HG02943 (cell line): Measurements from ENCODE around the gene ZFAND3.

ENCODE experiments used
- ATAC-seq: cut with Tn5 transposase; IDR thresholded peaks from one replicate; pipeline ENCODE4 v1.9.1; 2021; ENCODE audit warnings: mild to moderate bottlenecking, low read depth, moderate library complexity; ENCODE audit not compliant: unreplicated experiment

ZFAND3 gene

DNA sequence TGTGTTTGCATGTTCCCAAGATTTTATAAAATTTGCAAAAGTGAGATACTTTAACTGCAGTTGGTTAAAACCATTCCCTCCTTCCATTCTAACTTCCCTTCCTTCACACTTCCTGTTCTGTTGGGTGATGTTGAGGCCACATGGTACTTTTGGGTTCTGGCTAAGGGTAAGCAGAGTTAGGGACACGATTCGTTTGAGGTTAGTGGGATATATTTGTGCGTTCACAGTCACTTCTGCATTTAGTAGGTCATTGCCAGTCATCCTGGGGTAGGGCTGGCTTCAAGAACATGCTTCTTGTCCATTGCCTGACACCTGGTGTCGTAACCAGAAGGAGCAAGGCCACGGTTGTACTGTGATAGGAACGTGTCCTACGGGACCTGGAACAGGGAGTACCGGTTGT, 340.1 kb downstream of the ZFAND3 start:
- no peak for ATAC-seq

DNA sequence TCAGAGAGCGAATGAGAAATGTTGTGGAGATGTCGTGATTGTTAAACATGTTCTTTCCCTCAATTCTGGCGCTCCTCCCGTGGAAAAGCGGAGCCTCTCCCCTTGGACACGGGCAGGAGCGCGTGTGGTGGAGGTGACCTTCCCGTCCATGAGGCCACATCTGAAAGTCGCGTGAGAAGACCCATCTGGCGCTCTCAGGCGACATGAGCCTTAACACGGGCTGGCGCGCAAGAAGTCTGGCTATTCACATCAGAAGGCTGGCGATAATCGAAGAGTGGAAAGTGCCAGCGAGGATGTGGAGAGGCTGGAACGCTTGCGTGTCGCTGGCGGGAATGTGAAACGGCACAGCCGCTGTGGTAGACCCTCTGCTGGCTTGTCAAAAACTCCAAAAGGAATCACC, 341.3 kb downstream of the ZFAND3 start:
- ATAC-seq: no peak

DNA sequence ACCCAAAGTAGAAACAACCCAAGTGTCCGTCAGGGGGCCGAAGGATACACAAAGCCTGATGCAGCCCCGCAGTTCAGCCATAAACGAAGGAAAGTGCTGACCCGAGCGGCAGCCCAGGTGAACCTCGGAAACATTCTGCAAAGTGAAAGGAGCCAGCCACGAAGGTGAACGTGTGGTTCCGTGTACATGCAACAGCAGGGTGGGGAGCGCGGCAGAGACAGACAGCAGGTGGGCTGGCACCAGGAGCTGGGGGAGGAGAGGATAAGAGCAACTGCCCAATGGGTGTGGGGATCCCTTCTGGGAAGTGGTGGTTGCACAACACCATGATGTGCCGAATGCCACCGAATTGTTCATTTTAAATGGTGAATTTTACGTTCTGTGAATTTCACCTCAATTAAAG, 341.8 kb downstream of the ZFAND3 start:
- no peak for ATAC-seq

DNA sequence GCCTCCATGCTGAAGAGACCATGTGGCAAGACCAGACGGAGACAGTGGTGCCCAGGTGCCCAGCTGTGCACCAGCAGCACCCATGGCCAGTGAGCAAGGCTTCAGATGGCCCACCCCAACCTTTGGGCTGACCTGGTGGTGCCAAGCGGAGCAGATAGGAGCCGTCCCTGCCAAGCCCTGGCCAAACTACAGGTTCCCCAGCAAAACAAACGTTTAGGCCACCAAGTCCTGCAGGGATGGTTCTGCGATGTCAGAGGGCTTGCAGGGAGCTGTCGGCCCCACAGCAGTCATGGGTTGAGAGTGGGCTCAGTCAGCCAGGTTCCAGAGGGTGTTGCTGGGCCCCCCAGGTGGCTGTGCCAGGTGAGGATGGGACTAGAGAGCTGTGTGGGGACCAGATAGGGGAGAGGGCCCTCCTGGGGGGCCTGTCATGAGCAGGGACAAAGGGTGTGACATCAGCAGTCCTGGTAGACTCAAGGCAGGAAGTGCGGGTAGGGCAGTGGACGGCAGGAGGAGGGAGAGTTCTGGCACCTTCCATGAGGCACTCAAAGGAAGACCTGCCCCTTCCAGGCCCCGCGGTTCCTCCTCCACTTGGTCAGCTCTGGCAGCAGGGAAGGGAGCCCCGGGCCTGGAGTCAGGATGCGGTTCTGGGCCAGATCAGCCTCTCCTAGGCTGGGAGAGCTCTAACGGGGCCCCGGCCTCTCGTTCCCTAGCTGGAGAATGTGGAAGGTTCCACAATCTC, 342.4 kb downstream of the ZFAND3 start:
- ATAC-seq: no peak

DNA sequence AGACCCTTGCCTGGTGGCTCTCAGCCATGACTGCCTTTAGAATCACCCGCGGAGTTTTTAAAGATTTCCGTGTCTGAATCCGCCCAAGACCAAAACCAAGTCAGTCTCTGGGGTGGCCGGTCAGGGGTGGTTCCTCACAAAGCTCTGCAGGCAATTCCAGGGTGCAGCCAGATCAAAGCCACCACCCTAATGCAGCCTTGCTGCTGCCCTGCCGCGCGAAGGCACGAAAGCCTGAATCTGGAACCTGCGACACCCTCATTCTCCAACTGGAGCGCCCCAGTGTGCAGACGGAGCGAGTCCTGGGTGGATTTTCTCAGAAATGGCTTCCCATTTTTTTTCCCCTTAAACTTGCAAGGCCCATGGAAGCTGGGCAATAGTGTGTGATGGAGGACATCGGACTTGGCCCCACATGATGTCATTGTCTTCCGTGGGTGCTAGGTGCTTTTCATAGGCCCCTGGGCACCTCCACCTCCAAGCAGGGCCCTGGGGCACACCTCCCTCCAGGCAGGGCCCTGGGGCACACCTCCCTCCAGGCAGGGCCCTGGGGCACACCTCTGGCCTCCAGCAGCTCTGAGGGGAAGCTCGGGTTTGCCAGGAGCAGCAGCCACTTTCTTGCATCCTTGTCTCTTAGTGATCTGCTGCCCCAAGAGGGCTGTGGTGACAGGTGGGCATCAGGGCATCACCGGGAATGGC, 343.1 kb downstream of the ZFAND3 start:
- ATAC-seq: no peak

DNA sequence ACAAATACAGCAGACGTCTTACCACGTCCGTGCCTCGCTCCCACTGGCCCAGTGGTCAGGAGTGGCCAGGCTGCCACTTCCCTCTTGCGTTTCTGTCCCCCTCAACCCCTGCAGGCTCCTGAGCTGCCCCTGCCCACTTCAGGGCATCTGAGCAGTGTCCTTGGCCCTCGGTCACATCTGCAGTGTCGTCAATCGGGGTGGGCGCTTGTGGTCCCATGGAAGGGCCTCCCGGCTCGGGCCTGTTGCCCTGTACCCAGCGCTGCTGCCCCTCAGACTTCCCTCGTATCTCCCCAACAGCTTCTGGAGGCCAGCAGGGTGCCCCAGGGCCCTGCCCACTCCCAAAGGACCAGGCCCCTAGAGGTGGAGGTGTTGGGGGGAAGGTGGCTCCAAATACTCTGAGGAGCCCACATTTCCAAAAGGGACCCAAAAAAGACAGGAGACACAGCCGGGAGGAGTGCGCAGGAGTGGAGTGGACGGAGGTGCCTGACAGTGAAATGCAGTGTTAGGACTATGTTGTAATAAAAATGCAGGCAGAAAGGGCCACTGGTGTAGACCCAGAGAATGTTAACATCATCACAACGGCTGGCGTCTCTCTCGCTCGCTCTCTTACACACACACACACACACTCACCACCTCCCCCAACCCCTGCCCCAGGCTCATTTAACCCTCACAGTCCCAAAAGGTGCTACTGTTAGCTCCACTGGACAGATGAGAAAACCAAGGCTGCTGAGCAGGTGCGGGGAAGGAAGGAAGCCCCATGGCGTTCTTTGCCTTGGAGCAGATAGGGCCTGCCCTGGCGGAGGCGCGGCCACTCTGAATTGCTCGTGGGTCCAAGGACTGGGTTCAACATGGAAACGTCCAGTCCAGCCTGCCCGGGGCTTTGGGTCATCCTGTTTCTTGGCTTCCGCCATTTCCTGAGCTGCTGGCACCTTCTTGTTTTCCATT, 343.9 kb downstream of the ZFAND3 start:
- ATAC-seq: no peak

GRCh38 chr6:38164131-38164481, 344.6 kb downstream of the ZFAND3 start:
- no peak for ATAC-seq

DNA sequence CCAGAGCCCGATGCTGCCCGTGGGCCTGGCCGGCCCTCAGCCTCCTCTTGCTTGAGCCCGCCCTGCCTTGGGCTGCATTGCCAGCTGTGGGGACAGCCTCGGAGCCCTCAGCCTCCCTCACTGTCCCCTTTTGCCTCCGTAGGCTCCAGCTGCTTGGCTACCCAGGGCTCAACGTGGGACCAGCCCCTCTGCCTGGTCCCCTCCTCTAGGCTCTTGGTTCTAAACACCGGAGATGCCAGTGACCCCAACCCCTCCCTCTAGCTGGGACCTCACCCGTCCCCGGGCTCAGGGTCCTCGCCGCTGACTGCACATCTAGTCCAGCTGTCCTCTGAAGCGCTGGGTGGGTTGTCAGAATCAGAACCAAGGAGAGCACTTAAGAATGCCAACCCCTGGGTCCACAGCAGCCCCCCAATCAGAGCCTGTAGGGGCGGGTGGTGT, 345.2 kb downstream of the ZFAND3 start:
- no peak for ATAC-seq

DNA sequence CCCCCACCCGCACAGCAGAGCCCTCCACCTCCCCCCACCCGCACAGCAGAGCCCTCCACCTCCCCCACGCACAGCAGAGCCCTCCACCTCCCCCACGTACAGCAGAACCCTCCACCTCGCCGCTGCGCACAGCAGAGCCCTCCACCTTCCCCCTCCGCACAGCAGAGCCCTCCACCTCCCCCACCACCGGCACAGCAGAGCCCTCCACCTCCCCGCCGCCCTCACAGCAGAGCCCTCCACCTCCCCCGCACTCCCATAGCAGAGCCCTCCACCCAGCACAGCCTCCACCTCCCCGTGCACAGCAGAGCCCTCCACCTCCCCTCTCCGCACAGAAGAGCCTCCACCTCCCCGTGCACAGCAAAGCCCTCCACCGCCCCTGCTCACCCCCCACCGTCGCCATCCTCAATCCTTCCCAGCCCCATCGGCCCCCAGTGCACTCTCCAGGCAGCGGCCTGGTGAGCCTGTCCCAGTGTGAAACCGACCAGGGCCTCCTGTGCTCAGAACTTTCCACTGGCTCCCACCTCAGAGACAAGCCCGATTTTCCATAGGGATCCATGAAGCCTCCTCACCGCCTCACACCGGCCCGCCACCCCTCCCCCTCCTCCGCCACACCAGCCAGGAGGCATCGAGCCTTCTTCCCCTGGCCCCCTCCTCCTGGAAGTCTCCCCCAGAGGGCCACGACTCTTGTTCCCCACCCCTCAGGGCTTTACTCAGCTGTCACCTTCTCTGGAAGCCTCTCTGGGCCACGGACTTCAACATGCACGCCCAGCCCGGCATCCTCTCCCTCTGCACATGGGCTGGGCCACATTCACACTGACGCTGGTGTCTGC, 347.1 kb downstream of the ZFAND3 start:
- no peak for ATAC-seq

DNA sequence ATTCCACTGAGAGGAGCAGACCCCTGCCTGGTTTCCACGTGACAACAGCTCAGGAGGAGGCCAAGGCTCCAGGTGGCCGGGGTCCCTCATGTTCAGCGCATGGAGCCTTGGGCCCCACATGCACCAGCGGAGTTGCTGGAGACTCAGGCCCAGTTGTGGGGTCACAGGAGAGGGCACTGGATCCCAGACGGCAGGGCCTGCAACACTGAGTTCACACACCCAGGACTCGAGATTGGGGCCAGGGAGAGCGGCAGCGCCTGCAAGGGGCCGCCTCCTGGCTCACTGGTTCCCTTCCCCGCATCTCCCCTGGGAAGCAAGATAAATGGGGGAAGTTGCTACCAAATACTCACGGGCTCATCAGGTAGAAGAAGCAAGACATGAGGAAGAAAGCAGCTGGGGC, 348.1 kb downstream of the ZFAND3 start:
- ATAC-seq: no peak

- ATAC-seq: no peak
These were observed 348.6 kb downstream of the ZFAND3 start for GRCh38 chr6:38168126-38168525.

- no peak for ATAC-seq
These were observed 349.2 kb downstream of the ZFAND3 start for GRCh38 chr6:38168699-38169098.

- ATAC-seq: no peak
These were observed 349.9 kb downstream of the ZFAND3 start for GRCh38 chr6:38169221-38169976.

- ATAC-seq: no peak
These were observed 350.5 kb downstream of the ZFAND3 start for GRCh38 chr6:38169977-38170526.

DNA sequence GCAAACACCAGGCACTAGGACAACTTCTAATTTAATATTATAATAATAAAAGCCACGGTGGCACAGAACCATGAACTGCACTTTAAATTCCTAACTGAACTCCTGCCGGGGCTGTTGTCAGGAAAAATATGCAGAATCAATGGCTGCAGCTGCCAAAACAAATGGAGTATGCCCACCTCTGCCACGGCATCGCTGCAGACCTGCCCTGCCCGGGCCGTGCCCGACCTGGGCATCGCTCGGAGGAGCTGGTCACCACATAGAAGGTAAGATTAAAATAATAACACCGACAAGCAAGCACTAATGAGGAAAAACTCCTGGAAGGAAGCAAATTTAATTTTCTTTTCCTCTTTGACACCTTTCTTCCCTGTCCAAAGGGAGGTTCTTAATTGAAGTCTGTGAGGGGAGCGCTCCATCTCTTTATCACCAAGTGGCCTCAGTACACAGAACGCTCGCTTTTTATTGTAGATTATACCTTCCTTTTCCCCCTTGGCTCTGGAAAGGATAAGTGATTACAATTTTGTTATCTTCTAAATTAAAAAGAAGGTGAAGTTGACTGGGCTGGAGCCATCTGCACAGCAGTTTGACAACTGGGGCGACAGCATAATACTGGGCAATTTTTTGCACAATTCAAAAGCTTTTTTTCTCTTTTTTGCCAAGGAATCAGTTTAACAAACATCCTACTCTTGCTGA, 351.3 kb downstream of the ZFAND3 start:
- no peak for ATAC-seq

- no peak for ATAC-seq
These were observed 352.6 kb downstream of the ZFAND3 start for GRCh38 chr6:38171997-38172738.

GRCh38 chr6:38172739-38173410, 353.3 kb downstream of the ZFAND3 start:
- ATAC-seq: no peak
